ENCODE data around the gene ZNF846.

ZNF846 gene

DNA sequence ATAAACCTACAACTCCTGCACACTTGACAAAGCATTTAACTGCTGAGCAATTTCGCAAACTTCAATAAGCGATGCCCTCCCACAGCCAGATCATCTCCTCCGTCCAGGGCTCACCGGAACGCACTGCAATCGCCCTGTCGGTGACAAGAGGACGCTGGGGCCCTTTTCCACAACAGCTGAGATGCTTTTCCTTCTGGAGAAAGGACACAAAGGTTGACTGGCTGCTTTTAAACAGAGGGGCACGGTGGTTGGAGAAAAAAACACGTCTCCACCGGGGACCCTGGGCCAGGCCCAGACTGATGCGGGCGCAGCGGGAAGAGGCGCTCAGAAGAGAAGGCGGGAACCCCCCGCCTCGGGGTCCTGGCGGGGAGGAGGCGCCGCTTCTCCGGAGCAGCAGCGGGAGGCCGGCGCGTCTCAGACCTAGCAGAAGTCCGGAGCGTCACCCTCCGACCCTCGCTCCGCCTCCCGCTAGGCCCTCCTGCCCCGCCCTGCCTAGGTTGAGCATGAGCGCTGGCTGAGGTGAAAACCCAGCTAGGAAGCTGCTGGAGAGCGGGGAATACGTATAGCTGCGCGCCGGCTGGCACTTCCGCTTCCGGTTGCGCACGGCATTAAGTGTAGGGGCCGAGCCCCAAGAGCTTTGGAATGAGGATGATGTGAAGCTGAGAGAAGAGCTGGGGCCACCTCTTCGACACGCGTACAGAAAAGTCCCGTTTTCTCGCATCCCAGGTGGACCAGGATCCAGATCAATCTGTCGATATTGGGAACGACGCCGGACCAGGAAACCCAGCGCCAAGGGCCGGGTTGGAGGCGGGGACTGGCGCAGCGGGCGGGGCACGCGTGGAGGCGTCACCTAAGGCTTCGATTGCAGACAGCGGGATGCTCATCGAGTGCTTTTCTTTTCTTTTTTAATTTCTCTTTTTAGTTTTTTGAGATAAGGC lies at the start of gene ZNF846 (continued):
- TF ChIP-seq, protein P1, sequence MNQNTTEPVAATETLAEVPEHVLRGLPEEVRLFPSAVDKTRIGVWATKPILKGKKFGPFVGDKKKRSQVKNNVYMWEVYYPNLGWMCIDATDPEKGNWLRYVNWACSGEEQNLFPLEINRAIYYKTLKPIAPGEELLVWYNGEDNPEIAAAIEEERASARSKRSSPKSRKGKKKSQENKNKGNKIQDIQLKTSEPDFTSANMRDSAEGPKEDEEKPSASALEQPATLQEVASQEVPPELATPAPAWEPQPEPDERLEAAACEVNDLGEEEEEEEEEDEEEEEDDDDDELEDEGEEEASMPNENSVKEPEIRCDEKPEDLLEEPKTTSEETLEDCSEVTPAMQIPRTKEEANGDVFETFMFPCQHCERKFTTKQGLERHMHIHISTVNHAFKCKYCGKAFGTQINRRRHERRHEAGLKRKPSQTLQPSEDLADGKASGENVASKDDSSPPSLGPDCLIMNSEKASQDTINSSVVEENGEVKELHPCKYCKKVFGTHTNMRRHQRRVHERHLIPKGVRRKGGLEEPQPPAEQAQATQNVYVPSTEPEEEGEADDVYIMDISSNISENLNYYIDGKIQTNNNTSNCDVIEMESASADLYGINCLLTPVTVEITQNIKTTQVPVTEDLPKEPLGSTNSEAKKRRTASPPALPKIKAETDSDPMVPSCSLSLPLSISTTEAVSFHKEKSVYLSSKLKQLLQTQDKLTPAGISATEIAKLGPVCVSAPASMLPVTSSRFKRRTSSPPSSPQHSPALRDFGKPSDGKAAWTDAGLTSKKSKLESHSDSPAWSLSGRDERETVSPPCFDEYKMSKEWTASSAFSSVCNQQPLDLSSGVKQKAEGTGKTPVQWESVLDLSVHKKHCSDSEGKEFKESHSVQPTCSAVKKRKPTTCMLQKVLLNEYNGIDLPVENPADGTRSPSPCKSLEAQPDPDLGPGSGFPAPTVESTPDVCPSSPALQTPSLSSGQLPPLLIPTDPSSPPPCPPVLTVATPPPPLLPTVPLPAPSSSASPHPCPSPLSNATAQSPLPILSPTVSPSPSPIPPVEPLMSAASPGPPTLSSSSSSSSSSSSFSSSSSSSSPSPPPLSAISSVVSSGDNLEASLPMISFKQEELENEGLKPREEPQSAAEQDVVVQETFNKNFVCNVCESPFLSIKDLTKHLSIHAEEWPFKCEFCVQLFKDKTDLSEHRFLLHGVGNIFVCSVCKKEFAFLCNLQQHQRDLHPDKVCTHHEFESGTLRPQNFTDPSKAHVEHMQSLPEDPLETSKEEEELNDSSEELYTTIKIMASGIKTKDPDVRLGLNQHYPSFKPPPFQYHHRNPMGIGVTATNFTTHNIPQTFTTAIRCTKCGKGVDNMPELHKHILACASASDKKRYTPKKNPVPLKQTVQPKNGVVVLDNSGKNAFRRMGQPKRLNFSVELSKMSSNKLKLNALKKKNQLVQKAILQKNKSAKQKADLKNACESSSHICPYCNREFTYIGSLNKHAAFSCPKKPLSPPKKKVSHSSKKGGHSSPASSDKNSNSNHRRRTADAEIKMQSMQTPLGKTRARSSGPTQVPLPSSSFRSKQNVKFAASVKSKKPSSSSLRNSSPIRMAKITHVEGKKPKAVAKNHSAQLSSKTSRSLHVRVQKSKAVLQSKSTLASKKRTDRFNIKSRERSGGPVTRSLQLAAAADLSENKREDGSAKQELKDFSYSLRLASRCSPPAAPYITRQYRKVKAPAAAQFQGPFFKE (tag by site-specific recombination; IDR thresholded peaks at IDR 0.05; ENCODE audit: borderline replicate concordance) = no peak
- TF ChIP-seq ZFHX2 (tag by site-specific recombination; conservative IDR thresholded peaks at IDR 0.05) (no peak), MYNN (tag by site-specific recombination; IDR thresholded peaks at IDR 0.05; ENCODE audit: borderline replicate concordance) (no peak), ZNF514 (tag by site-specific recombination; IDR thresholded peaks at IDR 0.05) (no peak), ZFP69B (tag by site-specific recombination; IDR thresholded peaks at IDR 0.05) (no peak; the same call in 1 of the 2 replicates), ZNF777 (tag by site-specific recombination; IDR thresholded peaks at IDR 0.05; ENCODE audit: borderline replicate concordance) (no peak), KLF17 (tag by site-specific recombination; IDR thresholded peaks at IDR 0.05) (peak; percentile 57; the same call in 1 of the 2 replicates), SCRT2 (tag by site-specific recombination; IDR thresholded peaks at IDR 0.05) (no peak), ZNF549 (tag by site-specific recombination; IDR thresholded peaks at IDR 0.05) (no peak), HOXC10 (CRISPR knock-in tag; IDR thresholded peaks at IDR 0.05) (no peak), ZNF354C (tag by site-specific recombination; IDR thresholded peaks at IDR 0.05; ENCODE audit: borderline replicate concordance, low read depth) (no peak), ZNF776 (tag by site-specific recombination; IDR thresholded peaks at IDR 0.05; ENCODE audit: borderline replicate concordance) (no peak), SP2 (tag by site-specific recombination; IDR thresholded peaks at IDR 0.05) (peak; percentile 92), ZNF791 (tag by site-specific recombination; IDR thresholded peaks at IDR 0.05) (no peak), ZNF366 (tag by site-specific recombination; conservative IDR thresholded peaks at IDR 0.05) (no peak)
- TF ChIP-seq, protein P2, sequence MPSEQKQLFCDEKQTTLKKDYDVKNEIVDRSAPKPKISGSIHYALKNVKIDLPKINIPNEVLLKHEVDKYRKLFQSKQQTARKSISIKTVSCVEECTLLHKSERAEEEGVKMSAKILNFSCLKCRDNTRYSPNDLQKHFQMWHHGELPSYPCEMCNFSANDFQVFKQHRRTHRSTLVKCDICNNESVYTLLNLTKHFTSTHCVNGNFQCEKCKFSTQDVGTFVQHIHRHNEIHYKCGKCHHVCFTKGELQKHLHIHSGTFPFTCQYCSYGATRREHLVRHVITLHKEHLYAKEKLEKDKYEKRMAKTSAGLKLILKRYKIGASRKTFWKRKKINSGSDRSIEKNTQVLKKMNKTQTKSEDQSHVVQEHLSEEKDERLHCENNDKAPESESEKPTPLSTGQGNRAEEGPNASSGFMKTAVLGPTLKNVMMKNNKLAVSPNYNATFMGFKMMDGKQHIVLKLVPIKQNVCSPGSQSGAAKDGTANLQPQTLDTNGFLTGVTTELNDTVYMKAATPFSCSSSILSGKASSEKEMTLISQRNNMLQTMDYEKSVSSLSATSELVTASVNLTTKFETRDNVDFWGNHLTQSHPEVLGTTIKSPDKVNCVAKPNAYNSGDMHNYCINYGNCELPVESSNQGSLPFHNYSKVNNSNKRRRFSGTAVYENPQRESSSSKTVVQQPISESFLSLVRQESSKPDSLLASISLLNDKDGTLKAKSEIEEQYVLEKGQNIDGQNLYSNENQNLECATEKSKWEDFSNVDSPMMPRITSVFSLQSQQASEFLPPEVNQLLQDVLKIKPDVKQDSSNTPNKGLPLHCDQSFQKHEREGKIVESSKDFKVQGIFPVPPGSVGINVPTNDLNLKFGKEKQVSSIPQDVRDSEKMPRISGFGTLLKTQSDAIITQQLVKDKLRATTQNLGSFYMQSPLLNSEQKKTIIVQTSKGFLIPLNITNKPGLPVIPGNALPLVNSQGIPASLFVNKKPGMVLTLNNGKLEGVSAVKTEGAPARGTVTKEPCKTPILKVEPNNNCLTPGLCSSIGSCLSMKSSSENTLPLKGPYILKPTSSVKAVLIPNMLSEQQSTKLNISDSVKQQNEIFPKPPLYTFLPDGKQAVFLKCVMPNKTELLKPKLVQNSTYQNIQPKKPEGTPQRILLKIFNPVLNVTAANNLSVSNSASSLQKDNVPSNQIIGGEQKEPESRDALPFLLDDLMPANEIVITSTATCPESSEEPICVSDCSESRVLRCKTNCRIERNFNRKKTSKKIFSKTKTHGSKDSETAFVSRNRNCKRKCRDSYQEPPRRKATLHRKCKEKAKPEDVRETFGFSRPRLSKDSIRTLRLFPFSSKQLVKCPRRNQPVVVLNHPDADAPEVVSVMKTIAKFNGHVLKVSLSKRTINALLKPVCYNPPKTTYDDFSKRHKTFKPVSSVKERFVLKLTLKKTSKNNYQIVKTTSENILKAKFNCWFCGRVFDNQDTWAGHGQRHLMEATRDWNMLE (tag by site-specific recombination; conservative IDR thresholded peaks at IDR 0.05; ENCODE audit: low read depth) = peak; percentile 91
- TF ChIP-seq, protein P3, sequence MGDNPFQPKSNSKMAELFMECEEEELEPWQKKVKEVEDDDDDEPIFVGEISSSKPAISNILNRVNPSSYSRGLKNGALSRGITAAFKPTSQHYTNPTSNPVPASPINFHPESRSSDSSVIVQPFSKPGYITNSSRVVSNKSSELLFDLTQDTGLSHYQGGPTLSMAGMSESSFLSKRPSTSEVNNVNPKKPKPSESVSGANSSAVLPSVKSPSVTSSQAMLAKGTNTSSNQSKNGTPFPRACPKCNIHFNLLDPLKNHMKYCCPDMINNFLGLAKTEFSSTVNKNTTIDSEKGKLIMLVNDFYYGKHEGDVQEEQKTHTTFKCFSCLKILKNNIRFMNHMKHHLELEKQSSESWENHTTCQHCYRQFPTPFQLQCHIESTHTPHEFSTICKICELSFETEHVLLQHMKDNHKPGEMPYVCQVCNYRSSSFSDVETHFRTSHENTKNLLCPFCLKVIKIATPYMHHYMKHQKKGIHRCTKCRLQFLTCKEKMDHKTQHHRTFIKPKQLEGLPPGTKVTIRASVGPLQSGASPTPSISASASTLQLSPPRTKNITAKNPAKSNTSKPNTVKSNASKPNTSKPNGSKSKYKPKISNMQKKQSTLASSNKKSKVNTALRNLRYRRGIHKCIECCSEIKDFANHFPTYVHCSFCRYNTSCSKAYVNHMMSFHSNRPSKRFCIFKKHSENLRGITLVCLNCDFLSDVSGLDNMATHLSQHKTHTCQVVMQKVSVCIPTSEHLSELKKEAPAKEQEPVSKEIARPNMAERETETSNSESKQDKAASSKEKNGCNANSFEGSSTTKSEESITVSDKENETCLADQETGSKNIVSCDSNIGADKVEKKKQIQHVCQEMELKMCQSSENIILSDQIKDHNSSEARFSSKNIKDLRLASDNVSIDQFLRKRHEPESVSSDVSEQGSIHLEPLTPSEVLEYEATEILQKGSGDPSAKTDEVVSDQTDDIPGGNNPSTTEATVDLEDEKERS (tag by site-specific recombination; IDR thresholded peaks at IDR 0.05) = no peak
- TF ChIP-seq, protein P4, sequence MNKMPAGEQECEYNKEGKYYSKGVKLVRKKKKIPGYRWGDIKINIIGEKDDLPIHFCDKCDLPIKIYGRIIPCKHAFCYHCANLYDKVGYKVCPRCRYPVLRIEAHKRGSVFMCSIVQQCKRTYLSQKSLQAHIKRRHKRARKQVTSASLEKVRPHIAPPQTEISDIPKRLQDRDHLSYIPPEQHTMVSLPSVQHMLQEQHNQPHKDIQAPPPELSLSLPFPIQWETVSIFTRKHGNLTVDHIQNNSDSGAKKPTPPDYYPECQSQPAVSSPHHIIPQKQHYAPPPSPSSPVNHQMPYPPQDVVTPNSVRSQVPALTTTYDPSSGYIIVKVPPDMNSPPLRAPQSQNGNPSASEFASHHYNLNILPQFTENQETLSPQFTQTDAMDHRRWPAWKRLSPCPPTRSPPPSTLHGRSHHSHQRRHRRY (tag by site-specific recombination; IDR thresholded peaks at IDR 0.05) = no peak
- TF ChIP-seq, protein P5, sequence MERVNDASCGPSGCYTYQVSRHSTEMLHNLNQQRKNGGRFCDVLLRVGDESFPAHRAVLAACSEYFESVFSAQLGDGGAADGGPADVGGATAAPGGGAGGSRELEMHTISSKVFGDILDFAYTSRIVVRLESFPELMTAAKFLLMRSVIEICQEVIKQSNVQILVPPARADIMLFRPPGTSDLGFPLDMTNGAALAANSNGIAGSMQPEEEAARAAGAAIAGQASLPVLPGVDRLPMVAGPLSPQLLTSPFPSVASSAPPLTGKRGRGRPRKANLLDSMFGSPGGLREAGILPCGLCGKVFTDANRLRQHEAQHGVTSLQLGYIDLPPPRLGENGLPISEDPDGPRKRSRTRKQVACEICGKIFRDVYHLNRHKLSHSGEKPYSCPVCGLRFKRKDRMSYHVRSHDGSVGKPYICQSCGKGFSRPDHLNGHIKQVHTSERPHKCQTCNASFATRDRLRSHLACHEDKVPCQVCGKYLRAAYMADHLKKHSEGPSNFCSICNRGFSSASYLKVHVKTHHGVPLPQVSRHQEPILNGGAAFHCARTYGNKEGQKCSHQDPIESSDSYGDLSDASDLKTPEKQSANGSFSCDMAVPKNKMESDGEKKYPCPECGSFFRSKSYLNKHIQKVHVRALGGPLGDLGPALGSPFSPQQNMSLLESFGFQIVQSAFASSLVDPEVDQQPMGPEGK (tag by site-specific recombination; IDR thresholded peaks at IDR 0.05) = peak; percentile 81; the same call in 1 of the 2 replicates
